ENCODE measurements around the gene PIGS. TPM values are rescaled to one million over a fixed set of nuclear protein-coding genes. Genes with fewer than 3 reads are reported as not detected.
"Not testable (repeated sequence)": the region's sequence is repeated elsewhere in the genome, so short reads cannot be mapped to it uniquely, and the experiment has no call there.

Gene PIGS
- total RNA-seq, 1 donor from 2014 or later = 47.4 TPM

DNA sequence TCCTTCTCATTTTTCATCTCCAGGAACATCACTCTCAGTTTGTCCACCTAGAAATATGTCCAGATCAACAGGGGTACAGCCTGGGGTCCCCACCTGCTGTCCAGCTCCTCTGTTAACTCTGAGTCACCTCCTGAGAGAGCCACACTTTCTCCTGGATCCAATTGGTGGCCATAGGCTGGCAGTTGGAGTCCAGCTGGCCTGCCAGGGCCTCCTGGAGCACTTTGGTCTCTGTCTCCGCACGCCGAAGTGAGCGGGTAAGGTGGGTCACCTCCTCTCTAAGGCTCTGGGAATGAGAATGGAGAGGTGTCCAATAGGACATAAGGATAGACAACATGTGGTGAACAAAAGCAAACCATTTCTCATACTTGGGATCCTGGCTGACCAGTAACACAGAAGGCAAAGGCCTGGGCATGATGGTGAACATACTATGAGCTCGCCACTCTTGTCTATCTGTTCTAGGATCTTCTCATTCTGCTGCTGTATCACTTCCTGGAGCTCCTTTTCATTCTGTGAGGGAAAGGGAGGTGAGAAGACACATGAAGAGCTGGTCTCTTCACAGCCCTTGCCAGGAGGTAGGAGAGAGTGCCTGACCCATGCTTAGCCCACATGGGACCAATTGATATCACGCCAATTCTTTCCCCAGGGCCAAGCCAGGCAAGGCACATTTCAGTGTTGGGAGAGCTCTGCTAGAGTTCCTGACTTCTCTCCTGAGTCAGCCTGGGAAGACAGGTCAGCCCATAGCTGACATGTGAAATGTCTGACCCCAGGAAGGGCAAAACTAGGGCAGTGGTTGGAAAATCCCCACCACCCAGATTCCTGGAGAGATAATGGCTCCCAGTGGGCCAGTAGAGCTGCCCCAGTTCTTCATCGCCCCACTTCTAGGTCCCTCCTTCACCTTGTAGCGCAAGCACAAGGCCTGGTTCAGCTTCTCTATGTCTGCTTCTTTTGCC is 7.2 kb upstream of the PIGS start:
- no peak for DNase-seq (ENCODE audit: low read depth in 2 of 2)

DNA sequence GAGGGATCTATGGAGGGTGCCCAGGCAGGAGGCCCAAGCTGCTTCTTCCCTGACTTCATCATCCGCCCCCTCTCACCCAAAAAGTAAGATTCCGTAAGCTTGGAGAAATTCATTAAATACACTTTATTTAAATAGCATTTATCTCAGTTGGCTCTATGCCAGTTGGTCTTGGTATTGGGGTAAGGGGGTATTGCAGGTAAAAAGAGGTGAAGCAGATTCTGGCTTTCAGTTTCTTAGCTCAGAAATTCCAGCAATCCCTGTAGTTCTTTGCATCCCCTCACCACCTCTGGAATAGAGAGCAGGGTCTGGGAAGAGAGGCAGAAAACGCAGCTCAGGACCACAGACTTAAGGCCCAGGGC is 6.1 kb upstream of the PIGS start:
- DNase-seq (ENCODE audit: low read depth in 2 of 2) = no peak

DNA sequence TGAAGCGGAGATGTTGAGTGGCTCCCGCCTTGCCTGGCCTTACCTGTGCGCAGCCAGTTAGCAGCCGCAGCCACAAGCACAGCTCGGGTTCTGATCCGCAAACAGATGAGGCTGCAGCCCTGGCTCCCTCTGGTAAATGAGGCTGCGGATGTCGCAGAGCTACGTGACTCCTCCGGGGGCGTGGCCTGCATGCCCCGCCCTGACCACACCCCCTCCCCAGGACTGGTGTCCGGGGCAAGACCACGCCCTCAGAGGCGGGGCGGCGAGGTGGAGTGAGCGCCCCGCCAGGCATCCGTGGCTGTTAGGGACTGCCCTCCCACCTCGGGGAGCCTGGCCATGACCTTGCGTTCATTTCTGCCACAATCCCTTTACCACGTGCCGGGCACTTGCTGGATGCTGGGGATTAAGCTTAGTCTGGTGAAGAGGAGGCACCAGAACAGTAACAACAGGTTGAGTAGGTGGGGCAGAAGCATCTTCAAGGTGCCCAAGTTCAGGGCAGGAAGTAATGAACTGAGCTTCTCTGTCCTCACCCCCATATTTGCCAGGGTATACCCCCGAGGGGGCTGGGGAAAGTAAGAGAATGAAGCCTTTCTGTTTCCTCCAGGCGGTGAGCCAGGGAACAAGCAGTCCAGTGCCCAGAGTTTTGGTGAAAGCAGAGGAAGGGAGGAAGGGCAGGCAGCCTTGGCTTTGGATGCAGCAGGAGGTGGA is 5.6 kb upstream of the PIGS start, which contains the start of gene ALDOC:
Gene ALDOC (minus strand): TSS at position 138 of the 708 bp plus-strand sequence. CDS start 1,363 bp downstream, outside the sequence.
- peak; percentile 90 to 92 for DNase-seq (ENCODE audit: low read depth in 2 of 2)

DNA sequence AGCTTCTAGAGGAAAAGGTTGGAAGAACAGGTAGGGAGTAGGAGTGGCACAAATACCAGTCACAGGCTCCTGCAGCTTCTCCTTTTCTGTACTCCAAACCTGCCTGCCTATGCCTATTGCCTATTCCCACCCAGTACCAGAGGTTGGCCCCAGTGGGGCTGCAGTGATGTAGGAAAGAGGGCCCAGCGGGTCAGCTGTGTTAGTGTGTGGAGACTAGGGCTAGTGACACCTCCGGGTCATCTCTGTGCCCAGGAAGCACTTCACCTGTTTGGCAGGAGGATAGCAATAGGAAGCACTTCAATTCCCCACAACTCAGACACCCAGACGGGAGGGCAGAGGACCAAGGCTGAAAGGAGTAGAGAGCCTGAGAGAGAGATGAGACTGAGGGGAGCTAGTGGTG is 4.7 kb upstream of the PIGS start:
- not testable (repeated sequence) for DNase-seq (ENCODE audit: low read depth in 2 of 2)

DNA sequence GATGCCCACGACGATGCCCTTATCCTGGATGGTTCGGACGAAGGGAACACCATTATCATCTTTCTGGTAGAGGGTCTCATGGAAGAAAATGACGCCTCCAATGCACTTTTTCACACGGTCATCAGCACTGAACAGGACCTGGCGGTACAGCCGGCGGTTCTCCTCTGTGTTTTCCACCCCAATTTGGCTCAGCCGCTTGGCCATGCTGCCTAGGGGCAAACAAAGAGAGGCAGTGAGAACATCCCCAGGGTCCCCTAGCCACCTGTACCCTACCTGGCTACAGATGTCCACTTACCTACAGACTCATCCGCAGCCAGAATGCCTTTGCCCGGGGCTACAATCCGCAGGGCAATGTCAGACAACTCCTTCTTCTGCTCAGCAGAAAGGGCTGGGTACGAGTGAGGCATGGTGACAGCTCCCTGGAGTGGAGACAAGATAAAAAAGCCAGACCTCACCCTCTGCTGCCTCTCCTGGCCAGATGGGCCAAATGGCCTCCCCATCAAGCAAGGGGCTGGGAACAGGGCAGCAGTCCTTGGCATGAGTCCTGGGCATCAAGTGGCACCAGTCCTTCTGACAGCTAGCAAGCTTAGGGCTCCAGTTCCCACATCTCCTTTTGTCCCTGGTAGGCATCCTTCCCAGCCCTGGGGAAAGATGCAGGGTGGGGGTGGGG is 3.9 kb upstream of the PIGS start:
- no peak for DNase-seq (ENCODE audit: low read depth in 2 of 2)

DNA sequence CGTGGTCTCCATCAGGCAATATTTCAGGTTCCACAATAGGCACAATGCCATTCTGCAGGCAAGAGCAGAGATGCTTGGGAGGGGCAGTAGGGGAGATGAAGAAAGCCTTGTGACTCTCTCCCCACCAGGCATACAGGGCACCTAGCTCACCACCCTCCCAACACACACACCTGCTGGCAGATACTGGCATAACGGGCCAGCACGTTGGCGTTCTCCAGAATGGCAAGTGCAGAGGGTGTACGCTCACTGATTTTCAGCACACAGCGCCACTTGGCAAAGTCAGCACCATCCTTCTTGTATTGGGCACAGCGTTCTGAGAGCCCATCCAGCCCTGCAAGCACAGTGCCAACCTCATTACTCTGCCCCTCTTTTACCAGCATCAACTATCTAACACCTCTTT is 3.2 kb upstream of the PIGS start:
- DNase-seq (ENCODE audit: low read depth in 2 of 2) = no peak

DNA sequence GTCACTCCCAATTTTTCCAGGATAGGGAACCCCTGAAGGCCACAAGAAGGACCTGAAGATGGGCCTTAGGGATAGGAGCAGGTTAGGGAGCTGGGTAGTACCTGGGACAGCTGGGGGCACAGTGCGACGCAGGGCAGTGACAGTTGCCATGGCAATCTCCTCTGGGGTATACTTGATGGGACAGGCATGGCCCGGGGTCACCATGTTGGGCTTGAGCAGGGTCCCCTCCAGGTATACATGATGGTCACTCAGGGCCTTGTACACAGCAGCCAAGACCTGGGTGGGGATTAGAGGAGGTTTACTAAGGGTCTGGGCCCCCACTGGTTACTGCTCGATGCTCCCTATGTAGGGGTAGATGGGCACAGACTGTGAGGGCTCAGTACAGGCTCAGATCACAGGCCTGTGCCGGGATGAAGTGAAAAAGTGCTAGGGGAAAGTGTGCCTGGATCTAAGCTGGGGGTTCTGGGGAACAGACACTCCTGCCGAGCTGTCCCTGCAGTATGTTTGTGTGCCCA is 2.7 kb upstream of the PIGS start:
- DNase-seq (ENCODE audit: low read depth in 2 of 2) = no peak

DNA sequence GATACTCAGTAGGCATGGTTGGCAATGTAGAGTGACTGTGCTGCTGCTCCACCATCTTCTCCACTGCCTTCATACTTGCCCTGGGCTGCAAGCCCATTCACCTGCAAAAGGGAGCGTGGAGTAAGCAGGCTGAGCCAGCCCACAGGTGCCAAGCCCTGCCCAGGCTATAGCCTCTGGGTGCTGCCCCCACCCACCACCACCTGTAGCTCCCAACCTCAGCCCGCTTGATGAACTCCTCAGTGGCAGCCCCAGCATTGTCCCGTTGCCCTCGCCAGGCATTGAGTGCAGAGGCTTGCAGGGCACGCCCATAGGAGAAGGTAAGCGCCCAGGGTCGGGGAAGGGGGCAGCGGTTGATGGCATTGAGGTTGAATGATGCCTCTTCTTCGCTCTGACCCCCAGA is 2.2 kb upstream of the PIGS start:
- DNase-seq (ENCODE audit: low read depth in 2 of 2) = no peak

DNA sequence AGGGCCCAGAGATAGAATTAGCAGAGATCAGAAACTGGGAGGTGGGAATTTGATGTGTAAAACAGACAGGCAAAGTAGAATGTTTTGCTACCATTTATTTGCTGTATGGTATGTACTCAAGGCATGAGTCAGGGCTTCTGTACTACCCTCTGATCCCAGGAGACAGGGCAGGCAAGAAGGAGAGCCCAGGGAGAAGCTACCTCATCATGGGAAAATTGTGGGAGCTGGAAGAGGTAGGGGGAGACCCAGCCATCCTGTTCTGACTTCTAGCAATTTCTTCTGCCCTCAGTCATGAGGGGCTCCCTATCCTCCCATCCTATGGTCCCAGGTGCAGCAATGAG is 1.7 kb upstream of the PIGS start:
- no peak for DNase-seq (ENCODE audit: low read depth in 2 of 2)

DNA sequence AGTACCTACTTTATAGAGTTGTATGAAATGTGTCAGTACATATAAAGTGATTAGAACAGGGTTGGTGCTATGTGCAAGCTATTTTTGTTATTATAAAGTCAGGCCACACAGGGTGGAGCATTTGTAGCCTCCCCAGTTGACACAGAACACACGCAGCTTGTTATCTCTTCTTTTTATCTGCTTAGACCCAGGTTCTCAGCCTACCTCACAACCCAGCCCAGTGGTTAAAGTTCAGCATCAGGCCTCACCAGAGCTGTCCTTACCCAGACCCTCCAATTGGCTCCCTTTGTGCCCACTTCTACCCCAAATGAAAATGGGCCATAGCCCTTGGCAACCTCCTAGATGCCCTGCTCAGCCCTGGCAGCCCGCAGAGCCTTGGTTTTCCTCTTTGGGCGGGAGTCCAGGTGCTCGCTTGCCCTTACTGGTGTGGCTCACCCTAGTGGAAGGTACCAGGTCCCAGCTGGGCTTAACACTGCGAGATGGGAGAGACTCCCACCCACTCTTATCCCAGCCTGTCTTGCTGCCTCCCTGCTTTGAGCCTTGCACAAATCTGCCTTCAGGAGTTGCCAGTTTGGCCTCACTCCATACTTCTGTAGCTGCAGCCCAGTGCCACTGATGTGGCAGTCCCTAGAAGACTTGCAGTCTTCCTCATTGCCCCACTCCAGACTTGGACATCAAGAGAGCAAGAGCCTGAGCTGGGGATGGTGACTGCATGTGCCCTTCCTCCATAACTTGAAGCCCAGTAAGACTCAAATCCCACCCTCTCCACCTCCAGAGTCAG is 1.1 kb upstream of the PIGS start:
- no peak for DNase-seq (ENCODE audit: low read depth in 2 of 2)

DNA sequence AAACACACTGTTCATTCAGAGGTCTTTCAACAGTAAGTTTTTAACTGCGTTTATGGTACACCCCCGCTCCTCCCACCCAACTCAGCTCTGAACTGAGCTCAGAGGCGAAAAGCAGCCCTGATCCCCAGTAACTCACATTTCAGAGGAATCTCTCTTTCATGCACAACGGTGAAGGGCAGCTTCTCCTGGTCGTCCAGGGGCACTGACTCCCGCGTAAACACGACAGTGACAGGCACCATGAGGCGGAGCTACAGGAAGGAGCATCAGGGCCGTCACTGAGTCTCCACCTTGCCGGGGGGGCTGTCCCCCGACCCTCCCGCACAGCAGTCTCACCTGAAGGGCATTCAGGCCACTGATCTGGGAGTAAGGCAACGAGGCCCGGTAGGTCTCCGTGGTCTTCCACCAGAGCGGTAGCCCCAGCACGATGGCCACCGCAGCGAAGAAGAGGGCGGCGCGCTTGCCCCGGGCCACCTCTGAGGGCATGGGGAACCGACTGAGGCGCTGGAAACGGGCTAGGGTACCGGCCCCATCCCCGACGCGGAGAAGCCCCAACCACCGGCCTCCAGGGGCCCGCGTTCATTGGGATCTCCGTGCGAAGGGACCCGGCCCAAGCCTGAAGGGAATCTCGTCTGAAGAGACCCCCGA is 486 bp downstream of the PIGS start:
- DNase-seq (ENCODE audit: low read depth in 2 of 2) = peak in 1 of 2 donors; percentile 57

DNA sequence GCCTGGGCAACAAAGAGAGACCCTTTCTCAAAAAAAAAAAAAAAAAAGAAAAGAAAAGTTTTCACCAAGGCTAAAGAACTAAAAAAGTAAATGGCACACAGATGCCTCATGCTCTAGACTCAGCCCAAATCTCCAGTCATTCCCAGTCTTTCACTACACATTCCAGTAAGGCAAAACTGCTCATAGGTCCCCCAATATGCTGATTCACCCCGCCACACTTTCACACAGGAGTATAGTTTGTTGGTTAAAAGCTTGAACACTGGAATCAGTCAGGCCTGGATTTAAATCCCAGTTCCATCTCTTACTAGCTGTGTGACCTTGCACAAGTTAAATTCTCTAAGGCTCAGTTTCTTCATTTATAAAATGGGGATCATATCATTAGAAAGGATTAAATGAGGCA is 1.9 kb downstream of the PIGS start:
- DNase-seq (ENCODE audit: low read depth in 2 of 2) = no peak

DNA sequence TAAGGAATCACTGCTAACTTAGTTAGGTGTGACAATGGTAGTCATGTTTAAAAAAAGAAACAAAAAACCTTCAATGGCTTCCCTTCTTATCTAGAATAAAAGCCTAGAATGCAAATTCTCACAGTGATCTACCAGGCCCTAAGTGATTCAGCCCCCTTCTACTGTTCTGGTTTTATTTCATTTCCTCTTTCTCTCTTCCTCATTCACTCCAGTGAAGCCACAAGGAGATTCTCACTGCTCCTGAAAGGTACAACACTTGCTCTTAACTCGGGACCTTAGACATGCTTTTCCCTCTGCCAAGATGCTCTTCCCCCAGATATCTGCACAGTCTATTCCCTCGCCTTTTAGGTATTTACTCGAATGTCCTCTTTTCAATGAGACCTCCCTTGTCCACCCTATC is 3.7 kb downstream of the PIGS start:
- no peak for DNase-seq (ENCODE audit: low read depth in 2 of 2)

DNA sequence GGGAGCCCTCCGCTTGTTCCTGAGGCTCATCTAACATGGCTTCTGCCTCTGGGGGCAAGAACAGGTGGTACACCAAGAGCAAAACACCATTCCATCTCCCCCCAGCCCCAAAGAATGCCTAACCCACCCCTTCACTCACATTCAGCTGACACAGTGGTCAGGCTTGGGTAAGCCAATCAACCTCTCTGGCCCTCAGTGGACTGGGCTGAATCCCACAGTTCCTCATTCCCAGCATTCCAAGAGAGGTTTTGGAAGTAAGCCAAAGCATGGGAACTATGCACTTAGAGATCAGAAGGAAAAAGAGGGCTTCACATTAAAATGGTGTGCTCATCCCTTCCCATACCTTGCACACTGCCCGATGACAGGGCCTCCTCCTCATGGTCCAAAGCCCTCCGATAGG is 7.8 kb downstream of the PIGS start:
- peak; percentile 22 to 55 for DNase-seq (ENCODE audit: low read depth in 2 of 2)

DNA sequence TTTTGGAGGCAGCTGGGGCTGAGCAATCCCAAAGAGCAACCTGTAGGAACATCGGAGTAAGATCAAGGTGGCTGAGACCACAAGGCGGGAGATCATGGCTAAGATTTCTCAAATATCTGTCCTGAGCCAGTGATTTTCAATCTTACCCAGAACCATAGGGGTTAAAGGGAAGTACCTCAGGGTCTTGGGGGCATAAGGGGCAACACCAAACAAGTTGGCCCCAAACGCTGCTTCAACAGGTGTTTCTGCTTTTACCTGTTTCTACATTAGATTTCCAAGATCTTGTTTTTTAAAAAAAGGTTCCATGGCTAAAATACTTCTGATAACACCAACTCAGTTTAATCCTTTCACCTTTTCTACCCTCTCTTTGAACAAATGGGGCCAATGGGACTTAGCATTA is 16.3 kb downstream of the PIGS start:
- no peak for DNase-seq (ENCODE audit: low read depth in 2 of 2)

DNA sequence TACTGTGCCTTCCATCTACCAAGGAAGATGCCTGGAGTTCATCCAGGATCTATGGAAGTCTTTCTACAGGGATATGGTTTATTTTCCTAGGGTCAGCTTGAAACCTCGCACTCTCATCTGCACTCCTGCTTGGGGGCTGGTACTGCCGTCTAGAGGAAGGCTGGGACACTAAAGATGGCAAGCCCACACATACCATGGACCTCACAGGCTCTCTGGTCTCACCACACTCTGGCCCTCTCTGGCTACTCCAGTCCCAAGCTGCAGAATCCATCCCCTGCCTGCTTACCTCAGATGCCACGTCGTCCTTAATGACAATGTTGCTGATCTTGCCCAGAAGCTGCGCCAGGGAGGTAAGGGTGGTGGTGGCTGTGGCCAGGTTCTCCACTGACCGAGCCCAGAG is 16.8 kb downstream of the PIGS start:
- DNase-seq (ENCODE audit: low read depth in 2 of 2) = peak; percentile 25 to 40

DNA sequence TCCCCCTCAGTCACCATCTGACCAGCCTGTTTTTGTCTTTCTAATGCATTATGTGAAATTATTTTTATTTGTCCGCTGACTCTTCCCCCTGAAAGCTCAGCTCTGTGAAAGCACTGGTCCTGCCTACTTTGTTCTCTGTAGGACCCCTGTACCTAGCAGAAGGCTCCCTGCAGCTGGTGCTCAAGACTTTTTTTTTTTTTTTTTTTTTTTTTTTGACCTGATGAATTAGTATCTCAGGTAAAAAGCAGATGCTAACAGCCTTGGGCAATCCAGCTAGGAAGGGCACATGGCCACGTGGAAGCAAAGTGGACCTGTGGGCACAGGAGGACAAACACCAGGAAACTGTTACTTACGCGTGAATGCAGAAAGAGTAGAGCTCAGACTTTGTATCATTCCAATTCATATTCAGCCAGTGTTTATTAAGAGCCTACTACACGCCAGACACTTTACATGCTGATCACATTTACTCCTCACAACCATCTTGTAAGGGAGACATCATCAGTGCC is 18.3 kb downstream of the PIGS start:
- no peak for DNase-seq (ENCODE audit: low read depth in 2 of 2)

DNA sequence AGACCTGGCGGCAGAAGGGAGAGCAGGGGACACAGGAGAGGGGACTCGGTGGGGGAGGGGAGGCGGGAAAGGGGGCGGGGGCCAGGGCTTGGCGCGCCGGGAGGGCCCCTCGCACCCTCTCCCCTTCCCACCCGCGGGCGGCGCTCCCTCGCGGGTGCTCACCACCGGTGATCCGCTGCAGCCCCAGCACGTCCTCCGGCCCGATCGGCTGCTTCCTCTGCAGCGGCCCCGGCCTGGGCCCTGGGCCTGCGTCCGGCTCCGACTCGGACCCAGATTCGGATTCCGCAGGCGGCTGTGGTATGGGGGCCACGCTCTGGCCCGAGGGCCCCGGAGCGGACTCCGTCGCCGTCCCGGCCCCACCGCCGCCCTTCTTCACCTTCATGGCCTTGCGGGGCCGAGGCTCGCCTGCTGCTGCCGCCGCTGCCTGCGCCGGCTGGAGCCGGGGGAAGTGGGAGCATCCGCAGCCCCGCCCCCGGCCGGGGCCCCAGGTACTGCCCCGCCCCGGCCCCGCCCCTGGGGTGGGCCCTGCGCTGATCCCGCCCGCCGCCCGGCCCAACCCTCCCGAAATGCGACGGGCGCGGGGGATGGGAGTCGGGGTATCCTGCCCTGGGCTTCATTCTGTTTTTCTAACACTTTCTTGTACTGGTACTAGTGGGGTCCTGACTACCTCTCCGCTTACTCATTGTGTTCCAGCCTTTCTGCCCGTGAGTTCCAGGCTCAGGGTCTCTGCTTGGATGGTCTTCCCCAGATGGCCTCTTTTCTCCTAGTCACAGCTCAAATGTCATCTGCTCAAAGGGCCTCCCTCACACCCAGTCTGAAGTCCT is 18.9 kb downstream of the PIGS start, which contains the start of gene UNC119:
Gene UNC119 (minus strand): TSS at position 449 of the 824 bp plus-strand sequence. CDS start 67 bp downstream, at position 382.
- DNase-seq (ENCODE audit: low read depth in 2 of 2) = peak; percentile 57 to 73

DNA sequence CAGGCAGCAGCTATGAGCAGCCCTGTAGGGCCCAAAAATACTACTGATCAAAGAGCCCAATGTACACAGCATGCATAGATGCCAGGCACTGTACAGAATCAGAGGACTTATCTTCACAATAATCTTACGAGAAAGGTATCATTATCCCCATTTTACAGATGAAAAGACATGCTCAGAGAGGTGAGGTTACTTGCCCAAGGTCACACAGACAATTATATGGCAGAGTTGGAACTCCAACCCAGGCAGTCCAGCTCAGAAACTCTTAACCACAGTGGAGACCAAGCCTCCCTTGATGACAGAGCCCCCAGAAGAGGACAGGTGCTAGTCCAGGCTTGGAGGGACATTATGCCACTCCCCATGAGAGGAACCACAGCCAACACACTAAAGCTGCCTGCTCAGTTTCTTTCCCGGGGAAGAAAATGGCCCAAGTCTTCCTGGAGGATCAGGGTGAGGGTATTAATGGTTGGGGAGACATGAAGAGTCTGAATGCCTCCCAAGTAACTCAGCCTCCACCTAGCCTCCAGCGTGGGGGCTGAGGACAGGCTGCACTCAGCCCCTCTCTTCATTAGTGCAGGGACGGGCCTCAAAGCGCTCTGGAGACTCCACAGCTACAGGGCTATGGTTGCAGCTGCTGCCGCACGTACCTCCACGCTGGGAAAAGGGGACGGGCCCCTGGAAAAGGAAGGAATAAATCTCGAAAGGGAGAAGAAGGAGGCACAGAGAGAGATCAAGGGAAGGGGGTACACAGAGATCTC is 19.7 kb downstream of the PIGS start:
- DNase-seq (ENCODE audit: low read depth in 2 of 2) = no peak
